K562 (cell line): Measurements from ENCODE around the gene SNUPN. TPM values are rescaled to one million over a fixed set of nuclear protein-coding genes. Genes with fewer than 3 reads are reported as not detected.

ENCODE experiments used
- ATF2 ChIP-seq: sonication (generic); formaldehyde crosslinking; IDR thresholded peaks from 2 replicates; pipeline ENCODE4 v1.8.1; 2022; ENCODE audit warnings: missing genetic modification reagents
- CC2D1A ChIP-seq: fragments of 450-650 bp; IDR thresholded peaks from 2 replicates; pipeline ENCODE4 v1.6.1; 2017; ENCODE audit warnings: mild to moderate bottlenecking
- E2F1 ChIP-seq: sonication (generic); formaldehyde crosslinking; IDR thresholded peaks from 2 replicates; pipeline ENCODE4 v1.8.1; 2023; ENCODE audit warnings: mild to moderate bottlenecking, missing genetic modification reagents, moderate library complexity
- GTF3C2 ChIP-seq: IDR thresholded peaks from 3 replicates; pipeline ENCODE4 v1.6.1; 2011; ENCODE audit warnings: borderline replicate concordance, mild to moderate bottlenecking, moderate library complexity; ENCODE audit not compliant: insufficient read length; ENCODE audit errors: extremely low read depth
- HNRNPK ChIP-seq: fragments of 200-400 bp; formaldehyde crosslinking; IDR thresholded peaks from one replicate; pipeline ENCODE4 v1.6.1; 2018; ENCODE audit warnings: mild to moderate bottlenecking, low read depth, low read length; ENCODE audit not compliant: poor library complexity, severe bottlenecking
- ILK ChIP-seq: fragments of 450-650 bp; IDR thresholded peaks from 2 replicates; pipeline ENCODE4 v1.6.1; 2016; ENCODE audit warnings: missing genetic modification characterization, low read depth, mild to moderate bottlenecking, missing compliant biosample characterization, moderate library complexity, borderline replicate concordance
- JUN ChIP-seq, 2 experiments: sonication (generic) in 1 of 2; formaldehyde crosslinking in 1 of 2; IDR thresholded peaks; 2 replicates each; pipeline versions ENCODE4 v1.6.1 to v1.8.0; 2012 to 2022; ENCODE audit warnings: borderline replicate concordance in 2 of 2, mild to moderate bottlenecking in 2 of 2, improper control_type of control experiment in 1 of 2, low read depth in 1 of 2, low read length in 1 of 2, missing genetic modification reagents in 1 of 2
- KDM1A ChIP-seq, 2 experiments: fragments of 450-650 bp; IDR thresholded peaks; 2 replicates each; pipeline ENCODE4 v1.6.1; 2016; ENCODE audit warnings: mild to moderate bottlenecking in 2 of 2
- LARP7 ChIP-seq: fragments of 450-650 bp; IDR thresholded peaks from 2 replicates; pipeline ENCODE4 v1.6.1; 2016
- MECOM ChIP-seq: fragments of 250-450 bp; sonication (Bioruptor Pico); IDR thresholded peaks from 2 replicates; pipeline ENCODE4 v1.8.0; 2022; ENCODE audit warnings: inconsistent platforms
- SFPQ ChIP-seq: fragments of 200-400 bp; formaldehyde crosslinking; IDR thresholded peaks from 2 replicates; pipeline ENCODE4 v1.6.1; 2017; ENCODE audit warnings: mild to moderate bottlenecking, low read depth, low read length, moderate library complexity
- SMAD1 ChIP-seq: fragments of 150-350 bp; IDR thresholded peaks from 2 replicates; pipeline ENCODE4 v1.6.1; 2014; ENCODE audit warnings: low read length, low read depth; ENCODE audit not compliant: partially characterized antibody
- SMARCA5 ChIP-seq: fragments of 450-650 bp; IDR thresholded peaks from 2 replicates; pipeline ENCODE4 v1.6.1; 2016
- SMARCB1 ChIP-seq: IDR thresholded peaks from 2 replicates; pipeline ENCODE4 v1.6.1; 2011; ENCODE audit warnings: improper control_type of control experiment, low read depth; ENCODE audit not compliant: insufficient read length
- SNAPC5 ChIP-seq: fragments of 250-450 bp; sonication (Bioruptor Pico); IDR thresholded peaks from 2 replicates; pipeline ENCODE4 v1.8.0; 2021; ENCODE audit warnings: moderate library complexity, mild to moderate bottlenecking, inconsistent platforms
- TCF7 ChIP-seq: sonication (generic); IDR thresholded peaks from 2 replicates; pipeline ENCODE4 v1.6.1; 2016; ENCODE audit warnings: antibody characterized with exemption, borderline replicate concordance
- XRCC5 ChIP-seq: fragments of 200-400 bp; formaldehyde crosslinking; IDR thresholded peaks from 2 replicates; pipeline ENCODE4 v1.6.1; 2017; ENCODE audit warnings: low read depth, mild to moderate bottlenecking, low read length
- ZNF174 ChIP-seq: fragments of 250-450 bp; sonication (Bioruptor Pico); IDR thresholded peaks from 2 replicates; pipeline ENCODE4 v1.4.0; 2020; ENCODE audit warnings: mild to moderate bottlenecking
- ZNF57 ChIP-seq: fragments of 450-650 bp; formaldehyde crosslinking; IDR thresholded peaks from 2 replicates; pipeline ENCODE4 v1.4.0; 2020; ENCODE audit warnings: mild to moderate bottlenecking, moderate library complexity
- ZNF584 ChIP-seq: fragments of 200-800 bp; sonication (Bioruptor generic); IDR thresholded peaks from 2 replicates; pipeline ENCODE4 v1.6.1; 2016; ENCODE audit warnings: low read depth, mild to moderate bottlenecking, missing genetic modification characterization, missing compliant biosample characterization
- polyA plus RNA-seq, 8 experiments: library from polyadenylated mRNA; depleted of rRNA in 4 of 8; stranded (reverse) in 5 of 8; unstranded in 3 of 8; fragments of >200 nt; fragmentation: Nextera tagmentation in 2 of 8; fragmentation: Illumina TruSeq in 1 of 8; extraction: Ambion mirVana in 2 of 8; extraction: Trizol in 1 of 8; gene quantifications; 2 replicates each; pipeline versions ENCODE4 v1.2.1 to v1.2.3, GENCODE V29; 2011 to 2014; ENCODE audit warnings: inconsistent platforms in 1 of 8, missing spikeins in 1 of 8
- total RNA-seq, 7 experiments: library from RNA; depleted of rRNA in 6 of 7; stranded (reverse); fragments of >200 nt in 6 of 7; fragmentation: Illumina TruSeq in 2 of 7; extraction: Trizol in 2 of 7; gene quantifications; 2 replicates each; pipeline versions ENCODE4 v1.2.1 to v1.2.3, GENCODE V29; 2011 to 2021; ENCODE audit warnings: low replicate concordance in 1 of 7

The SNUPN gene
- total and polyA plus RNA-seq, 9 of the 15 experiments (the other 6 are each of a cell fraction or from before 2014, with no cell fraction given), result 32.2 to 78.3 (median 40.0) TPM

GRCh38 chr15:75639709-75640482, 14.4 kb upstream of the SNUPN start, which contains the start of gene IMP3 (continued):
- TF ChIP-seq SFPQ (no peak), ATF2 (CRISPR knock-in tag) (no peak), E2F1 (CRISPR knock-in tag) (peak; percentile 52; the same call in 1 of the 2 replicates), MECOM (CRISPR knock-in tag) (no peak), CC2D1A (peak; percentile 58; the same call in 1 of the 2 replicates), ILK (tag) (no peak), SMAD1 (peak; percentile 18), ZNF57 (CRISPR knock-in tag) (no peak), ZNF584 (CRISPR knock-in tag) (no peak), SMARCB1 (no peak), HNRNPK (no peak), ZNF174 (CRISPR knock-in tag) (no peak), JUN (IDR thresholded peaks at IDR 0.05; ENCODE audit: borderline replicate concordance, low read depth, low read length) (no peak), JUN (CRISPR knock-in tag; IDR thresholded peaks at IDR 0.05; ENCODE audit: borderline replicate concordance) (peak; percentile 83; the same call in 1 of the 2 replicates), SMARCA5 (no peak), GTF3C2 (no peak), SNAPC5 (CRISPR knock-in tag) (no peak), LARP7 (no peak), XRCC5 (no peak), TCF7 (no peak), KDM1A (IDR thresholded peaks at IDR 0.05) (no peak)
